Measurements from ENCODE around the gene NISCH. TPM values are rescaled to one million over a fixed set of nuclear protein-coding genes. Genes with fewer than 3 reads are reported as not detected.

NISCH gene
- total RNA-seq, 1 experiment from 2014 or later = 63.4 TPM

DNA sequence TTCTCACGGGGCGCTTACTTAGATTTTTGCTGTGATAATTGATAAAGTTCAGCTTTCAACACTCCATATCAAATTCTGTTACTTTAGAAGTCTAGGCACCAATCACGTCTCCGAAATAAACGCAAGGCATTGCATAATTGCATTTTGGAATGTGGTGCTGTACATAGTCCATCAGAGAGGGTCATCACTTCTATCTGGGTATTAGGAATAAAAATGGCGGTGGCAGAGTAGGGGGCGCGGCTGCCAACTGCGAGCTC, 80.6 kb downstream of the NISCH start:
- ChIA-PET CTCF (no interaction called here), POLR2A (interaction anchor here (0.7 kb wide), 1 partner anchor 9 kb away, joined by 3 read pairs; no protein-coding TSS in a partner anchor)
- in situ Hi-C loops (cut with HindIII; ENCODE audit: low pct_unique_long_range_greater_than_20kb, low sequenced_read_pairs) (no loop called here), intact Hi-C loops (cut with micrococcal nuclease; ENCODE audit: unreplicated experiment) (no loop called here)
- BruUV-seq (replicated peaks) = no TSS peak
- ATAC-seq = no peak
- TF ChIP-seq POLR2AphosphoS5 (IDR thresholded peaks at IDR 0.05; ENCODE audit: low read depth, low read length) = no peak
- TF ChIP-seq, protein P1, sequence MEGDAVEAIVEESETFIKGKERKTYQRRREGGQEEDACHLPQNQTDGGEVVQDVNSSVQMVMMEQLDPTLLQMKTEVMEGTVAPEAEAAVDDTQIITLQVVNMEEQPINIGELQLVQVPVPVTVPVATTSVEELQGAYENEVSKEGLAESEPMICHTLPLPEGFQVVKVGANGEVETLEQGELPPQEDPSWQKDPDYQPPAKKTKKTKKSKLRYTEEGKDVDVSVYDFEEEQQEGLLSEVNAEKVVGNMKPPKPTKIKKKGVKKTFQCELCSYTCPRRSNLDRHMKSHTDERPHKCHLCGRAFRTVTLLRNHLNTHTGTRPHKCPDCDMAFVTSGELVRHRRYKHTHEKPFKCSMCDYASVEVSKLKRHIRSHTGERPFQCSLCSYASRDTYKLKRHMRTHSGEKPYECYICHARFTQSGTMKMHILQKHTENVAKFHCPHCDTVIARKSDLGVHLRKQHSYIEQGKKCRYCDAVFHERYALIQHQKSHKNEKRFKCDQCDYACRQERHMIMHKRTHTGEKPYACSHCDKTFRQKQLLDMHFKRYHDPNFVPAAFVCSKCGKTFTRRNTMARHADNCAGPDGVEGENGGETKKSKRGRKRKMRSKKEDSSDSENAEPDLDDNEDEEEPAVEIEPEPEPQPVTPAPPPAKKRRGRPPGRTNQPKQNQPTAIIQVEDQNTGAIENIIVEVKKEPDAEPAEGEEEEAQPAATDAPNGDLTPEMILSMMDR (IDR thresholded peaks at IDR 0.05) = no peak
- TF ChIP-seq, protein P2, sequence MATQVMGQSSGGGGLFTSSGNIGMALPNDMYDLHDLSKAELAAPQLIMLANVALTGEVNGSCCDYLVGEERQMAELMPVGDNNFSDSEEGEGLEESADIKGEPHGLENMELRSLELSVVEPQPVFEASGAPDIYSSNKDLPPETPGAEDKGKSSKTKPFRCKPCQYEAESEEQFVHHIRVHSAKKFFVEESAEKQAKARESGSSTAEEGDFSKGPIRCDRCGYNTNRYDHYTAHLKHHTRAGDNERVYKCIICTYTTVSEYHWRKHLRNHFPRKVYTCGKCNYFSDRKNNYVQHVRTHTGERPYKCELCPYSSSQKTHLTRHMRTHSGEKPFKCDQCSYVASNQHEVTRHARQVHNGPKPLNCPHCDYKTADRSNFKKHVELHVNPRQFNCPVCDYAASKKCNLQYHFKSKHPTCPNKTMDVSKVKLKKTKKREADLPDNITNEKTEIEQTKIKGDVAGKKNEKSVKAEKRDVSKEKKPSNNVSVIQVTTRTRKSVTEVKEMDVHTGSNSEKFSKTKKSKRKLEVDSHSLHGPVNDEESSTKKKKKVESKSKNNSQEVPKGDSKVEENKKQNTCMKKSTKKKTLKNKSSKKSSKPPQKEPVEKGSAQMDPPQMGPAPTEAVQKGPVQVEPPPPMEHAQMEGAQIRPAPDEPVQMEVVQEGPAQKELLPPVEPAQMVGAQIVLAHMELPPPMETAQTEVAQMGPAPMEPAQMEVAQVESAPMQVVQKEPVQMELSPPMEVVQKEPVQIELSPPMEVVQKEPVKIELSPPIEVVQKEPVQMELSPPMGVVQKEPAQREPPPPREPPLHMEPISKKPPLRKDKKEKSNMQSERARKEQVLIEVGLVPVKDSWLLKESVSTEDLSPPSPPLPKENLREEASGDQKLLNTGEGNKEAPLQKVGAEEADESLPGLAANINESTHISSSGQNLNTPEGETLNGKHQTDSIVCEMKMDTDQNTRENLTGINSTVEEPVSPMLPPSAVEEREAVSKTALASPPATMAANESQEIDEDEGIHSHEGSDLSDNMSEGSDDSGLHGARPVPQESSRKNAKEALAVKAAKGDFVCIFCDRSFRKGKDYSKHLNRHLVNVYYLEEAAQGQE (IDR thresholded peaks at IDR 0.05; ENCODE audit: insufficient read depth in 1 of 2, low read depth in 2 of 2, low read length in 1 of 2) = no peak
- TF ChIP-seq TCF7L2 (IDR thresholded peaks at IDR 0.05; ENCODE audit: low read depth, low read length) = no peak
- TF ChIP-seq SIN3A (IDR thresholded peaks at IDR 0.05; ENCODE audit: borderline replicate concordance, insufficient read depth, low read depth, low read length) = no peak
- Histone ChIP-seq H3K4me3 (ENCODE audit: low read depth in 2 of 2, low read length in 2 of 2) (peak overlapping the region; percentile 25 to 49; a peak in 3 of 4 replicates), H3K27me3 (ENCODE audit: control insufficient read depth, insufficient read depth, low read length) (no peaks in the 10 kb centered on the region), H3K4me1 (ENCODE audit: control insufficient read depth, insufficient read depth, low read length) (peaks cover 21% of the 10 kb centered on the region), H3K9me3 (ENCODE audit: control insufficient read depth, insufficient read depth, low read depth, low read length) (no peaks in the 10 kb centered on the region), H3K27ac (ENCODE audit: low read length) (peak overlapping the region; percentile 82), H3K36me3 (ENCODE audit: control insufficient read depth, insufficient read depth, low read length) (no peaks in the 10 kb centered on the region; the same call in 1 of the 2 replicates)
- no peak for DNase-seq (ENCODE audit: low read depth, low spot score)

DNA sequence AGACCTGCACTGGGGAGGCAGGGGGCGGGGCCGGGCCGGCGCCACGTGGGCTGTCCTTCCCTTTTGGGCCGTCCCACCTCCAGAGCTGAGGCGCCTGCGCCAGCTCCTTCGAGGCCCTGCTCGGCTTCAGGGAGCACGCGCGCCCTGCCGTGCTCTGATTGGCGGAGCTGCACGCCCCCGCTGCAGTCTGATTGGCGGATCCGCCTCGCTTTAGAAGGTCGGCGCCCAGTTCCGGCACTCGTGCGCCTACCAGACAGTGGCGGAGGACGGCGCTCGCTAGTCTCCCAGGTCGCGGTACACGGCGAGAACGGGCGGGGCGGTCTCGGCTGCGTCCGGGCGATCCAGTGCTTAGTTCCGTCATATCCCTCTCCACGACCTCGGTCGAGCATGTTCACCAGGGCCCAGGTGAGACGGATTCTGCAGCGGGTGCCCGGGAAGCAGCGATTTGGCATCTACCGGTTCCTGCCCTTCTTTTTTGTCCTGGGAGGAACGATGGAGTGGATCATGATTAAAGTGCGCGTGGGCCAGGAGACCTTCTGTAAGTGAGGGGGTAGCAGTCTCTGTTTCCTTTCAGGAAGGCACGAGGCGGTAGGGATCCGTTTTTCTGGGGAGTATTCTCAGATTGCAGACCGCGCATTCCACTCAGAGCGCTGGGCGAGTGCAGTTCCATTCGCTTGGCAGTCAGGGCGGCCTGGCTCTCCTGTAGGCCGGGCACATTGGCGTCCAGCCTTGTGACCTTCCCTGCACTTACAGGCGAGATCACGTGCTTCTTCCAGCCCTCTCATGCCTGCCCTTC, 81.2 kb downstream of the NISCH start, which contains the start of gene UQCC5:
TSS of gene UQCC5 (plus strand) at position 237 of the 796 bp plus-strand sequence. CDS start at position 388, 151 bp downstream.
- ChIA-PET POLR2A (interaction anchor here (0.7 kb wide), 1 partner anchor 9 kb away, joined by 3 read pairs; no protein-coding TSS in a partner anchor), CTCF (no interaction called here)
- peaks cover 21% of the 10 kb centered on the region for H3K4me1 ChIP-seq (ENCODE audit: control insufficient read depth, insufficient read depth, low read length)
- intact Hi-C loops (cut with micrococcal nuclease; ENCODE audit: unreplicated experiment) = no loop called here
- peak within 1 kb of the TSS; percentile 90 to 94 for H3K4me3 ChIP-seq (ENCODE audit: low read depth in 2 of 2, low read length in 2 of 2)
- ATAC-seq (peak; percentile 90), DNase-seq (ENCODE audit: low read depth, low spot score) (peak; percentile 77)
- no peaks in the 10 kb centered on the region for H3K27me3 ChIP-seq (ENCODE audit: control insufficient read depth, insufficient read depth, low read length)
- peak within 1 kb of the TSS; percentile 92 for H3K27ac ChIP-seq (ENCODE audit: low read length)
- BruUV-seq (replicated peaks) = no TSS peak
- in situ Hi-C loops (cut with HindIII; ENCODE audit: low pct_unique_long_range_greater_than_20kb, low sequenced_read_pairs) = no loop called here
- H3K9me3 ChIP-seq (ENCODE audit: control insufficient read depth, insufficient read depth, low read depth, low read length) = no peaks in the 10 kb centered on the region
- no peaks in the 10 kb centered on the region; the same call in 1 of the 2 replicates for H3K36me3 ChIP-seq (ENCODE audit: control insufficient read depth, insufficient read depth, low read length)
- TF ChIP-seq POLR2AphosphoS5 (IDR thresholded peaks at IDR 0.05; ENCODE audit: low read depth, low read length) (peak; percentile 93), TCF7L2 (IDR thresholded peaks at IDR 0.05; ENCODE audit: low read depth, low read length) (no peak), SIN3A (IDR thresholded peaks at IDR 0.05; ENCODE audit: borderline replicate concordance, insufficient read depth, low read depth, low read length) (peak; percentile 76; the same call in 1 of the 2 replicates)
- TF ChIP-seq, protein P2 (IDR thresholded peaks at IDR 0.05; ENCODE audit: insufficient read depth in 1 of 2, low read depth in 2 of 2, low read length in 1 of 2) = no peak
- TF ChIP-seq, protein P1 (IDR thresholded peaks at IDR 0.05) = no peak

Data from Panc1 (cell line).